GM21367 (cell line): ENCODE results near the gene SLC4A1AP.

ENCODE experiments used
- ATAC-seq: cut with Tn5 transposase; IDR thresholded peaks from one replicate; pipeline ENCODE4 v1.9.1; 2021; ENCODE audit not compliant: unreplicated experiment

The SLC4A1AP gene

GRCh38 chr2:27739058-27739373, 75.3 kb downstream of the SLC4A1AP start:
- ATAC-seq, result no peak

DNA sequence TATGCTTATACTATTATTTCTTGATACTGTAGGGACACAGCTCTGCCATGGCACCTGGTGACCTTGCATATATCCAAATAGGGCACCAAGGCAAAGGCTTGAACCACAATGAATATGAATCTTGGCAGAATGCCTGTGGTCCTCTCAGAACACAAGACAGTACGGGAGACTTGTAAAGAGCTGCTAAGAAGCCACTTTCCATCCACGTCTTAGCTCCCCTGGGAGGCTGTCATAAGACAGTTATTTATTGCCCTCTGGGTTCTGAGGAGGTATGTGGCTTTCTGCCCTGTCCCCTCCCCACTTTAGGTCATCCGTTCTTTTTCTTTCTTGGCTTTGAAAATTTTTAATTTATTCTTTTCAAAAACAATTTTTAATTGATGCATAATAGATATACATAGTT, 78.0 kb downstream of the SLC4A1AP start:
- no peak for ATAC-seq

- no peak for ATAC-seq
Measured at GRCh38 chr2:27742571-27742970, 78.9 kb downstream of the SLC4A1AP start.
